Measurements from ENCODE around the gene GLS.

DNA sequence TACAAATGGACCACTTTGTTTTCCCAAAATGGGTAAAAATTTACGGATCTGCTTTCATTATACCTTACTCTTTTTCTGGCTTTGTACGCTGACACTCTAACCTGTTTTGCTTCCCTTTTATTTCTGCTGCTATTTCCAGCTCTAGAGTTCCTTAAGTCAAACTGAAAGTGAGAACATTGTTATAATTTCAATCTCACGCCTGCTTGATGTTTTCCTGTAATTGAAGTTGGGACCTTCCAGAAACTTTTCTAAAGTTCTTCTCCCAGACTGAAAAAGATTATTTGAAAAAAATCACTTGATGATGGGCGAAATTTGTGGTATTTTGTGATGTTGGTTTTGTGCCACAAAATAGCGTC lies 1.8 kb downstream of the GLS start:
- TF ChIP-seq POLR2AphosphoS5 (IDR thresholded peaks at IDR 0.05): no peak
- no peak for TF ChIP-seq CTCF (IDR thresholded peaks at IDR 0.05)
- TF ChIP-seq POLR2A (IDR thresholded peaks at IDR 0.05): no peak
- no peak for TF ChIP-seq EP300 (IDR thresholded peaks at IDR 0.05)
